Measurements from ENCODE around the gene ZNF774.

DNA sequence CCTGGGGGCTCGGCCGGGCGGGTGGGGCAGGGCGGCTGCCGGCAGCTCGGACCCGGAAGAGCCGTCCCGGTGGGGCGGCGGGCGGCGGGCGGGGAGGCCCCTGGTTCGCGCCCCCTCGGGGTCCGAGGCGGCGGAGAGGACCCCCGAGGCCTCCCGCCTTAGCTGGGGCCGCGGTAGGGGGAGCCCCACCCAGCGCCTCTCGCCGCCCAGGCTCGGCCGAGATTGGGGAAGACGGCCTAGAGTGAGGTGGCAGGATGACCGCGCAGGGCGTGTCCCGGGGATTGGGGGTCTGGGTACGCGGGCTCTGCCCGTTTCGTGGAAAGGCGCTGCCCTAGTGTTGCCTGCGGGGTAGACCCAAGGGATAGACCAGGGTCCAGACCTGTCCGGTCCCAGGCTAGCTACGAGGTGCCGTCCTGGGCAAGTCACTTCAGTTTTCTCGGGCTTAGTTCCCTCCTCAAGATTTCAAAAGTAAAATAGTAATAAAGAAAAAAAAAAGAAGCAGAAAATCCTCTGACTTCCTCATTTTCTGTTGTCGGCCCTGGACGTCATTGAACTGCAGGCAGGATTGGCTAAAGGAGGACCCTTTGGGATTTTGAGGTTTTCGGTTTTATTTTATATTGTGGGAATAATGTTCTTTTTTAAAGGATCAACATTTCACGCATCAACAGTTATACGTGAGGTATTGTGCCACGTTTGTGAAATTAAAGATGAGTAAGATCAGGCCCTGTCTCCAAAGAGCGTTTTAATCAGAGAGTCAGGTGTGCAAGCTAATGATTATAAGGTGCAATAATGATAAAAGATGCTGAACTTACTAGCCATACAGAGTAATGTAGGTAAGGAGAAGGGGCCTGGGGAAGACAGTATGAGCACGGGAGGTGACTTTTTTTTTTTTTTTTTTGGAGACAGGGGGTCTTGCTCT is 36.6 kb downstream of the ZNF774 start:
- TF ChIP-seq, protein P1, sequence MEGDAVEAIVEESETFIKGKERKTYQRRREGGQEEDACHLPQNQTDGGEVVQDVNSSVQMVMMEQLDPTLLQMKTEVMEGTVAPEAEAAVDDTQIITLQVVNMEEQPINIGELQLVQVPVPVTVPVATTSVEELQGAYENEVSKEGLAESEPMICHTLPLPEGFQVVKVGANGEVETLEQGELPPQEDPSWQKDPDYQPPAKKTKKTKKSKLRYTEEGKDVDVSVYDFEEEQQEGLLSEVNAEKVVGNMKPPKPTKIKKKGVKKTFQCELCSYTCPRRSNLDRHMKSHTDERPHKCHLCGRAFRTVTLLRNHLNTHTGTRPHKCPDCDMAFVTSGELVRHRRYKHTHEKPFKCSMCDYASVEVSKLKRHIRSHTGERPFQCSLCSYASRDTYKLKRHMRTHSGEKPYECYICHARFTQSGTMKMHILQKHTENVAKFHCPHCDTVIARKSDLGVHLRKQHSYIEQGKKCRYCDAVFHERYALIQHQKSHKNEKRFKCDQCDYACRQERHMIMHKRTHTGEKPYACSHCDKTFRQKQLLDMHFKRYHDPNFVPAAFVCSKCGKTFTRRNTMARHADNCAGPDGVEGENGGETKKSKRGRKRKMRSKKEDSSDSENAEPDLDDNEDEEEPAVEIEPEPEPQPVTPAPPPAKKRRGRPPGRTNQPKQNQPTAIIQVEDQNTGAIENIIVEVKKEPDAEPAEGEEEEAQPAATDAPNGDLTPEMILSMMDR (IDR thresholded peaks at IDR 0.05; ENCODE audit: low read depth, low read length, missing input control), result no peak
- TF ChIP-seq YY1 (IDR thresholded peaks at IDR 0.05) (no peak), TAF1 (conservative IDR thresholded peaks at IDR 0.05) (no peak)

Data from liver (tissue), 3 donors.